LNCAP (cell line): ENCODE measurements around the gene MACROD2.
A peak's percentile ranks its signal among the peaks of the same experiment; 100 is the strongest.

Experiments used
- TF ChIP-seq, protein P1 (sequence below): fragments of 450-650 bp; IDR thresholded peaks from 2 replicates; pipeline ENCODE4 v1.5.1; 2017; ENCODE audit warnings: mild to moderate bottlenecking

The MACROD2 gene

DNA sequence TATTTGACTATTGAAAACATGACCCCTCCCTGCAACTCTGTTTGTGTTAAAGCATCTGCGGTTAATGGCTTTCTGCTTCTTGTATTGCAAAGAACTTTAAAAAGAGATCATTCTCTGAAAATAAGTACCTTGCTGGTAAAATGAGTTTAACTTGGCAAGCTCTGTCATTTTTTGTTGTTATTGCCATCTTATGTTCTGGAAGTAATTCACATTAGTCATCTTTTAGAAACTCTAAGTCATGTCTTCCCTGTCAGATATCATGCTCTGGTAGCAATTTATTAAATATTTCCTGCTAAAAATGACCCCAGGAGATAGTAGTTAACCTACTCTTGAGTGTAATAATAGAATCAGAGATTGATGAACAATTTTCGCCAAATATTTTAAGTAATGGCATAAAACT, 1687.4 kb downstream of the MACROD2 start:
- TF ChIP-seq, protein P1, sequence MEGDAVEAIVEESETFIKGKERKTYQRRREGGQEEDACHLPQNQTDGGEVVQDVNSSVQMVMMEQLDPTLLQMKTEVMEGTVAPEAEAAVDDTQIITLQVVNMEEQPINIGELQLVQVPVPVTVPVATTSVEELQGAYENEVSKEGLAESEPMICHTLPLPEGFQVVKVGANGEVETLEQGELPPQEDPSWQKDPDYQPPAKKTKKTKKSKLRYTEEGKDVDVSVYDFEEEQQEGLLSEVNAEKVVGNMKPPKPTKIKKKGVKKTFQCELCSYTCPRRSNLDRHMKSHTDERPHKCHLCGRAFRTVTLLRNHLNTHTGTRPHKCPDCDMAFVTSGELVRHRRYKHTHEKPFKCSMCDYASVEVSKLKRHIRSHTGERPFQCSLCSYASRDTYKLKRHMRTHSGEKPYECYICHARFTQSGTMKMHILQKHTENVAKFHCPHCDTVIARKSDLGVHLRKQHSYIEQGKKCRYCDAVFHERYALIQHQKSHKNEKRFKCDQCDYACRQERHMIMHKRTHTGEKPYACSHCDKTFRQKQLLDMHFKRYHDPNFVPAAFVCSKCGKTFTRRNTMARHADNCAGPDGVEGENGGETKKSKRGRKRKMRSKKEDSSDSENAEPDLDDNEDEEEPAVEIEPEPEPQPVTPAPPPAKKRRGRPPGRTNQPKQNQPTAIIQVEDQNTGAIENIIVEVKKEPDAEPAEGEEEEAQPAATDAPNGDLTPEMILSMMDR, result no peak

DNA sequence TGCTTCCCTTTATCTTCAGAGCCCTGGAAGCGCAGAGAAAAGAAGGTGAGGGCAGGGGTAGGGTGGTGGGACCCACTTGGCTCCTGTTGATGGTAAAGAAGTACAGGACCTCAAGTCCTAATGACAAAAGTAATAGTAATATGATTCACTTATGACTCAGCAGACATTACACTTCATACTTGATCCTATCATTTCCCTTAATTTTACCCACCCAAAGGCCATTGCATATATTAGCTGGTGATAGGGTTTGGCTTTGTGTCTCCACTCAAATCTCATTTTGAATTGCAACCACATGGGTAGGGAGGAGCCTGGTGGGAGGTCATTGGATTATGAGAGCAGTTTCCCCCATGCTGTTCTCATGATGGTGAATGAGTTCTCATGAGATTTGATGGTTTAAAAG, 1697.3 kb downstream of the MACROD2 start:
- TF ChIP-seq, protein P1, result no peak

DNA sequence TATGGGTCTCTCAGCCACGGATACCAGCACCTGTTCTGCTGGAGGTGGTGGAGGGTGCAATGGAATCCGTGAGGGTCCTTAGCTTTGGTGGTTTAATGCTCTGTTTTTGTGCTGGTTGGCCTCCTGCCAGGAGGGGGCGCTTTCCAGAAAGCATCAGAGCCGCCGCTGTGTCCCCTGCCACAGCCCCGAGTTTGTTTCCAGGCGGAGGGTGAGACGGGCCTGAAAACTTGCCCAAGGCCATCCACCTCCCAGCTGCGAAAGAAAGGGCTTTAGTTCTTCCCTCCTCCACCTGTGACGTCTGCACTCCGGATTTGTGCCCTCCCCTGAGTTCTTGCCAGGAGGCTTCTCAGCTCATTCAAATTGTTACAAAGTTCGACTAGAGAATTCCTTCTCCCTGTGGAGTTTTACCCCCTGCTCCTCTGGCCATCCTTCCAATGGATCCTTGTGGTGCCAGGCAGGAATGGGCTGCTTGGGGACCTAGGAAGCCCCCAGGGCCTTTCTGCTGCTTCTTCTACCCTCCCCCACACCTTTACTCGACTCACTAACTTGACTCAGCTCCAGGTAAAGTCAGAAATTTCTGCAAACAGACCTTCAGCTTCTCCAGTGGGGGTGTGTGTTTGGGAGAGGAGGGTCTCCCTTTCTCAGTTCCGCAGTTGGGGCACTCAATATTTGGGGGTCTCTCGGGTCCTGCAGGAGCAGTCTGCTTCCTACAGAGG, 1704.3 kb downstream of the MACROD2 start:
- TF ChIP-seq, protein P1, result peak; percentile 24; the same call in 1 of the 2 replicates

DNA sequence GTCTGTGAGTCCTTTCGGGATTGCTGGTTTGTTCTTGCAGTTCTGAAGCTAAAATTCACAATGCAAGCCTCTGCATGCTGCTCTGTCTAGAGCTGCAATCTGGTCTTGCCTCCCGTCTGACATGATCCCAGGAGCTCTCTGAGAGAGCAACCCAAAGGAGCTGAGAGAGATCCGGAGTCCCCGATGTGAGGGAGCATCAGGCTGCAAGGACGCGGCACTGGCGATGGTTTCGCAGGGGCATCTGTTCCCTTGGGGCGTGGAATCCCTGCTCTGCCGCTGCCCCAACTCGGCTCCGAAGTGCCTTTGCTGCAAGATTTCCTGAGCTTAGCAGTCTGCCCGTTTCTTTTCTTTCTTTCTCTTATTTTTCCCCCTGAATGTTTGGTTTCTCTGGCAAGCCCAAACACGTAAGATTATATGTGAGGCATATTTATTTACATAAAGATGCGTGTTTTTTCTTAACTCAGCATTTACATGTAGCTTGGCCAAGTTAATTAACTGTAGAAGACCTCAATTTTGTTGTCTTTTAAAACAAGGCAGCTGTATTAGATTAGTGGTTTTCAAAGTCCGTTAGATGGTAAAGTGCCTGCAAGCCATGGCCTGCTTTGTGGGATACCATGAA, 1704.9 kb downstream of the MACROD2 start:
- TF ChIP-seq, protein P1, result no peak

DNA sequence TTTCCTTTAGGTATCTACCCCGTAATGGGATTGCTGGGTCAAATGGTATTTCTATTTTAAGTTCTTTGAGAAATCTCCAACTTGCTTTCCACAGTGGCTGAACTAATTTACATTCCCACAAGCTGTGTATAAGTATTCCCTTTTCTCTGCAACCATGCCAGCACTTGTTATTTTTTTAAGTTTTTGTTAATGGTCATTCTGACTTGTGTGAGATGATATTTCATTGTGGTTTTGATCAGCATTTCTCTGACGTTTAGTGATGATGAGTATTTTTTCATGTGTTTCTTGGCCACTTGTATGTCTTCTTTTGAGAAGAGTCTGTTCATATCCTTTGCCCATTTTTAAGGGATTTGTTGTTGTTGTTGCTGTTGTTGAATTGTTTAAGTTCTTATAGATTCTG, 1706.8 kb downstream of the MACROD2 start:
- TF ChIP-seq, protein P1, result no peak

DNA sequence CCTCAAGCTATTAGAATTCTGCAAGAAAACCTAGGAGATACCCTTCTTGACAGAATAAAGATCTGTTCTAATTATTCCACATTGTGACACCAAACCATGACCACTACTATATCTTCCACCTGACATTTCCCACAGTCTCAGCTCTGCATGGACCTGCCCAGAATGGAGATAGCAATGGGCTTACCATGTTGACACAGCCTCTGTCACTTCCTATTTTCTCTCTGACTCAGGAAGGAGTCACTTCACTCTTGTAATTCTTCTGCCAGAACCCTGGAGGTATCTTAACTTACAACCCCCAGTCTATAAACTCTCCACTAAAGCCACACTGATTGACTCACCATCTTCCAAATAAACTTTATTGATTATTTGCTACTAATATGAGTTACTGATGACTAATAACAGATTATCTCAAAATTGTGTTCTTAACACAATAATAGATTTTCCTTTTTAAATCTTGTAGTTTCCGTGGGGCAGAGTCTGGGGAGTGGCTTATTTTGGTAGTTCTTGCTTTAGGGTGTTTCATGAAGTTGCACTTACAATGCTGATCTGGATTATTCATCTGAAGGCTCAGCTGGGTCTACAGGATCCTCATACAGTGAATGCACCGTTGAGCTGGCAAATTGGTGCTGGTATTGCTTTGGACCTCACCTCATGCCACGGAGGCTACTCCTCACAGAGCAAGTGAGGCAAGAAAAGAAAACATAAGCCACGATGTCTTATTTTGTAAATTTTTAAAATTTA, 1708.0 kb downstream of the MACROD2 start:
- TF ChIP-seq, protein P1, result no peak

DNA sequence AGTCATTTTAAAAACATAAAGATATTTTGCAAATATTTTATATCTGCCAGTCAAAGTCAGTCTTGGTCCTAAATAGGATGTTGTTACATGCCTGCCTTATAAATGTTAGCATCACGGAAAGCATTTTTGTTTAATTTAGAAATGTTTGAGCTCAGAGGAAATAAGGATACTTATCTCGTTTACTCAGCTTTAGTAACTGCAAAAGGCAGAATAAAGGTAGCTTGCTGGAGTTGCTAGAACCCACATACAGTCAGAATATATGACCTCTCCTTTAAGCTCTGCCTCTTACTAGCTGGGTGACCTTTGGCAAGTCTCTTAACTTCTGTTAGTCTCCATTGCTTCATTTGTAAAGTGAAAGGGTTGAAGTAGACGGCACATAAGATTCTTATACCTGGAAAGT, 1710.7 kb downstream of the MACROD2 start:
- TF ChIP-seq, protein P1, result no peak
